IMR-90 (cell line): ENCODE results near the gene PCARE. TPM values are rescaled to one million over a fixed set of nuclear protein-coding genes. Genes with fewer than 3 reads are reported as not detected.

Source experiments
- ATAC-seq: fragments of 200-7000 bp; cut with Tn5 transposase; 2 replicates; pipeline ENCODE4 v1.9.1; 2020; ENCODE audit warnings: low read depth, mild to moderate bottlenecking, moderate library complexity
- BruUV-seq: library from RNA; stranded (reverse); fragments of 400-500 nt; replicated peaks from 2 replicates; lab custom pipeline; 2021; lab: Mats Ljungman, UMichigan
- CTCF ChIA-PET: fragments of 300-600 bp; formaldehyde crosslinking; extraction: SDS; loops from one replicate; lab custom pipeline; 2021; ENCODE audit warnings: antibody characterized with exemption; lab: Yijun Ruan, JAX
- POLR2A ChIA-PET: fragments of 300-600 bp; sonication (Branson Sonifier 250); formaldehyde crosslinking; loops from one replicate; lab custom pipeline; 2022; ENCODE audit warnings: antibody characterized with exemption; ENCODE audit not compliant: unreplicated experiment; lab: Charles Lee
- DNase-seq: peaks from one replicate; pipeline ENCODE4 v3.0.0; 2013
- H2AFZ ChIP-seq: replicated peaks from 2 replicates; pipeline ENCODE3; 2013; ENCODE audit warnings: low read length, mild to moderate bottlenecking; ENCODE audit not compliant: poor library complexity
- H2AK5ac ChIP-seq: 2 replicates; pipeline ENCODE4 v1.6.1; 2013; ENCODE audit warnings: low read depth, low read length, inconsistent platforms
- H2AK9ac ChIP-seq: replicated peaks from 2 replicates; pipeline ENCODE3; 2013; ENCODE audit warnings: mild to moderate bottlenecking, low read depth, low read length, moderate library complexity; ENCODE audit not compliant: poor library complexity
- H2BK120ac ChIP-seq: 2 replicates; pipeline ENCODE4 v1.6.1; 2013; ENCODE audit warnings: low read depth, low read length, inconsistent platforms
- H2BK15ac ChIP-seq: 3 replicates; pipeline ENCODE4 v1.6.1; 2013; ENCODE audit warnings: low read depth, low read length, inconsistent platforms
- H2BK20ac ChIP-seq: 2 replicates; pipeline ENCODE4 v1.6.1; 2013; ENCODE audit warnings: low read depth, mild to moderate bottlenecking, inconsistent platforms, low read length, moderate library complexity
- H2BK5ac ChIP-seq: 2 replicates; pipeline ENCODE4 v1.6.1; 2013; ENCODE audit warnings: mild to moderate bottlenecking, low read depth, low read length, inconsistent platforms; ENCODE audit not compliant: poor library complexity, severe bottlenecking
- H3K14ac ChIP-seq: replicated peaks from 2 replicates; pipeline ENCODE4 v1.6.1; 2013; ENCODE audit warnings: low read depth, low read length, inconsistent platforms
- H3K18ac ChIP-seq: 2 replicates; pipeline ENCODE4 v1.6.1; 2013; ENCODE audit warnings: low read depth, low read length, control low read depth
- H3K23ac ChIP-seq: 2 replicates; pipeline ENCODE4 v1.6.1; 2013; ENCODE audit warnings: low read depth, low read length, inconsistent platforms
- H3K27ac ChIP-seq: 2 replicates; pipeline ENCODE4 v1.5.1; 2013; ENCODE audit warnings: mild to moderate bottlenecking, control low read depth, low read length; ENCODE audit not compliant: insufficient read depth
- H3K27me3 ChIP-seq: 2 replicates; pipeline ENCODE4 v1.6.1; 2013; ENCODE audit warnings: low read length; ENCODE audit not compliant: control insufficient read depth, insufficient read depth
- H3K36me3 ChIP-seq: 2 replicates; pipeline ENCODE4 v1.6.1; 2013; ENCODE audit warnings: low read length, mixed read lengths; ENCODE audit not compliant: control insufficient read depth, insufficient read depth
- H3K4ac ChIP-seq: 2 replicates; pipeline ENCODE4 v1.6.1; 2013; ENCODE audit warnings: low read depth, low read length, inconsistent platforms
- H3K4me1 ChIP-seq: 2 replicates; pipeline ENCODE4 v1.6.1; 2013; ENCODE audit warnings: low read length, mixed read lengths; ENCODE audit not compliant: control insufficient read depth, insufficient read depth
- H3K4me2 ChIP-seq: 2 replicates; pipeline ENCODE4 v1.6.1; 2013; ENCODE audit warnings: low read depth, mild to moderate bottlenecking, control low read depth, low read length, moderate library complexity
- H3K4me3 ChIP-seq: 2 replicates; pipeline ENCODE4 v1.5.1; 2013; ENCODE audit warnings: low read depth, mild to moderate bottlenecking, control low read depth, low read length, moderate library complexity; ENCODE audit not compliant: insufficient read depth
- H3K56ac ChIP-seq: 2 replicates; pipeline ENCODE4 v1.6.1; 2013; ENCODE audit warnings: low read length, inconsistent platforms; ENCODE audit not compliant: insufficient read depth; ENCODE audit errors: extremely low read depth
- H3K79me1 ChIP-seq, 2 experiments: 2 replicates each; pipeline ENCODE4 v1.6.1; 2013; ENCODE audit warnings: low read length in 2 of 2, inconsistent platforms in 1 of 2, low read depth in 1 of 2
- H3K9ac ChIP-seq: 2 replicates; pipeline ENCODE4 v1.6.1; 2013; ENCODE audit warnings: low read depth, low read length, control low read depth
- H3K9me1 ChIP-seq: 2 replicates; pipeline ENCODE4 v1.6.1; 2013; ENCODE audit warnings: low read length, inconsistent platforms; ENCODE audit not compliant: insufficient read depth
- H3K9me3 ChIP-seq: 2 replicates; pipeline ENCODE4 v1.6.1; 2013; ENCODE audit warnings: low read length; ENCODE audit not compliant: control insufficient read depth, insufficient read depth
- H4K20me1 ChIP-seq: 2 replicates; pipeline ENCODE4 v1.6.1; 2013; ENCODE audit warnings: low read length, inconsistent platforms; ENCODE audit not compliant: insufficient read depth
- H4K5ac ChIP-seq: 2 replicates; pipeline ENCODE4 v1.6.1; 2013; ENCODE audit warnings: mild to moderate bottlenecking, low read depth, low read length, control low read depth
- H4K8ac ChIP-seq, 2 experiments: 2 replicates each; pipeline ENCODE4 v1.6.1; 2013; ENCODE audit warnings: low read depth in 2 of 2, low read length in 2 of 2, control low read depth in 1 of 2, inconsistent platforms in 1 of 2
- H4K91ac ChIP-seq: 2 replicates; pipeline ENCODE4 v1.6.1; 2013; ENCODE audit warnings: low read depth, low read length, inconsistent platforms; ENCODE audit not compliant: insufficient read depth
- BHLHE40 ChIP-seq: fragments of 150-350 bp; IDR thresholded peaks from 2 replicates; pipeline ENCODE4 v1.6.1; 2016; ENCODE audit warnings: mild to moderate bottlenecking, low read depth, low read length
- CEBPB ChIP-seq: IDR thresholded peaks from 2 replicates; pipeline ENCODE4 v1.6.1; 2012; ENCODE audit warnings: low read depth, low read length, improper control_type of control experiment
- CHD1 ChIP-seq: IDR thresholded peaks from 2 replicates; pipeline ENCODE4 v1.6.1; 2012; ENCODE audit warnings: low read depth, low read length, improper control_type of control experiment
- FOS ChIP-seq: fragments of 150-350 bp; IDR thresholded peaks from 2 replicates; pipeline ENCODE4 v1.6.1; 2016; ENCODE audit warnings: low read depth, low read length
- MAFK ChIP-seq: IDR thresholded peaks from 2 replicates; pipeline ENCODE4 v1.6.1; 2012; ENCODE audit warnings: low read depth, low read length, improper control_type of control experiment
- MAZ ChIP-seq: IDR thresholded peaks from 2 replicates; pipeline ENCODE4 v1.6.1; 2012; ENCODE audit warnings: low read depth, mild to moderate bottlenecking, low read length, improper control_type of control experiment, moderate library complexity, borderline replicate concordance
- MXI1 ChIP-seq: IDR thresholded peaks from 2 replicates; pipeline ENCODE4 v1.6.1; 2012; ENCODE audit warnings: low read depth, mild to moderate bottlenecking, low read length, moderate library complexity, borderline replicate concordance
- NFE2L2 ChIP-seq: fragments of 150-350 bp; IDR thresholded peaks from 2 replicates; pipeline ENCODE4 v1.6.1; 2016; ENCODE audit warnings: low read depth, mild to moderate bottlenecking, low read length
- POLR2A ChIP-seq: IDR thresholded peaks from 2 replicates; pipeline ENCODE4 v1.6.1; 2012; ENCODE audit warnings: mild to moderate bottlenecking, low read depth, low read length
- RAD21 ChIP-seq: IDR thresholded peaks from 2 replicates; pipeline ENCODE4 v1.6.1; 2012; ENCODE audit warnings: low read length, improper control_type of control experiment
- RCOR1 ChIP-seq: IDR thresholded peaks from 2 replicates; pipeline ENCODE4 v1.6.1; 2012; ENCODE audit warnings: mild to moderate bottlenecking, low read length, improper control_type of control experiment; ENCODE audit not compliant: insufficient replicate concordance
- RFX5 ChIP-seq: IDR thresholded peaks from 2 replicates; pipeline ENCODE4 v1.8.0; 2012; ENCODE audit warnings: low read depth, mild to moderate bottlenecking, low read length, moderate library complexity
- SMC3 ChIP-seq: fragments of 150-350 bp; IDR thresholded peaks from 2 replicates; pipeline ENCODE4 v1.6.1; 2016; ENCODE audit warnings: low read depth, mild to moderate bottlenecking, antibody characterized with exemption, low read length, moderate library complexity
- dilution Hi-C: fragments of 300-500 bp; cut with HindIII; formaldehyde crosslinking; loops from one replicate; pipeline ENCODE4 v1.14.3; 2018; ENCODE audit warnings: low sequenced_read_pairs; ENCODE audit not compliant: unreplicated experiment
- in situ Hi-C: fragments of 300-500 bp; cut with MboI; formaldehyde crosslinking; loops from 3 replicates; pipeline ENCODE4 v1.14.3; 2019; ENCODE audit warnings: low sequenced_read_pairs, inconsistent platforms, mixed read lengths
- intact Hi-C: fragments of 100-400 bp; cut with micrococcal nuclease; formaldehyde crosslinking; loops from 2 replicates; pipeline ENCODE4 v1.10.0; 2022
- polyA plus RNA-seq, 3 experiments: library from polyadenylated mRNA; depleted of rRNA; stranded (reverse); fragments of >200 nt; gene quantifications; 2 replicates each; pipeline ENCODE4 v1.2.3, GENCODE V29; 2012; ENCODE audit warnings: low replicate concordance in 1 of 3
- total RNA-seq: library from RNA; depleted of rRNA; stranded (reverse); fragments of >200 nt; gene quantifications from 2 replicates; pipeline ENCODE4 v1.2.3, GENCODE V29; 2012
- TF ChIP-seq, protein P1 (sequence below): fragments of 150-350 bp; IDR thresholded peaks from 2 replicates; pipeline ENCODE4 v1.6.1; 2017; ENCODE audit warnings: mild to moderate bottlenecking, antibody characterized with exemption, low read length, low read depth
- TF ChIP-seq, protein P2 (sequence below): fragments of 150-350 bp; IDR thresholded peaks from 2 replicates; pipeline ENCODE4 v1.6.1; 2016; ENCODE audit warnings: low read depth, mild to moderate bottlenecking, low read length, moderate library complexity, borderline replicate concordance
- TF ChIP-seq, protein P3 (sequence below): conservative IDR thresholded peaks from 2 replicates; pipeline ENCODE4 v1.5.1; 2012; ENCODE audit warnings: mild to moderate bottlenecking, low read depth, low read length, improper control_type of control experiment

The PCARE gene
- total and polyA plus RNA-seq, 2 of the 4 experiments (the other 2 are of a cell fraction), result not detected

DNA sequence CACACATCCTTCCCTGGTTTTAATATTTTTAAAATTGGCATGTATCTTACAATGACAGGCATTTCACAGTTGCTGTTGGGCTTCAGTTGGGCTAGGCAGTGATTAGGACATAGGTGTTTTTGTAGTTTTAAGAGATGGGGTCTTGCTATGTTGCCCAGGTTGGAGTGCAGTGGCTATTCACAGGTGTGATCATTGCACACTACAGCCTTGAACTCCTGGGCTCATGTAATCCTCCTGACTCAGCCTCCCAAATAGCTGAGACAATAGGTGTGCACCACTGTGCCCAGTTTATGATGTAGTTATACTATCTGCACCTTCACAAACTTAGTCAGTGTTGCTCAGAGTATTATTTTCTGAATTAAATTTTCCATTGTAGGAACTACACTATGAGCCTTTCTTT, 43.3 kb downstream of the PCARE start:
- H4K91ac ChIP-seq, result no peak overlapping the region
- H4K5ac ChIP-seq, result no peak overlapping the region
- H2AK9ac ChIP-seq, result no peak overlapping the region
- in situ Hi-C loops, result no loop called here
- H3K56ac ChIP-seq, result no peak overlapping the region
- peaks cover 14% of the 10 kb centered on the region for H3K9me1 ChIP-seq
- H3K18ac ChIP-seq, result no peak overlapping the region
- ATAC-seq (no peak), DNase-seq (no peak)
- H3K14ac ChIP-seq, result no peak overlapping the region
- no peak overlapping the region for H4K8ac ChIP-seq
- no peak overlapping the region for H2BK20ac ChIP-seq
- H3K4me2 ChIP-seq, result no peak overlapping the region
- H3K23ac ChIP-seq, result no peak overlapping the region
- H3K9ac ChIP-seq, result no peak overlapping the region
- no peak overlapping the region for H3K4me3 ChIP-seq
- no peaks in the 10 kb centered on the region for H3K36me3 ChIP-seq
- intact Hi-C loops, result no loop called here
- H2BK5ac ChIP-seq, result no peak overlapping the region
- H3K27me3 ChIP-seq, result peaks cover 5% of the 10 kb centered on the region; the same call in 1 of the 2 replicates
- no peak overlapping the region for H2BK15ac ChIP-seq
- H3K4me1 ChIP-seq, result peaks cover 6% of the 10 kb centered on the region
- ChIA-PET CTCF (no interaction called here), POLR2A (no interaction called here)
- dilution Hi-C loops, result no loop called here
- H3K79me1 ChIP-seq, result no peaks in the 10 kb centered on the region
- TF ChIP-seq SMC3 (no peak), RCOR1 (no peak), CEBPB (no peak), MAFK (no peak), RAD21 (no peak), POLR2A (no peak), BHLHE40 (no peak), NFE2L2 (no peak), RFX5 (no peak), FOS (no peak), MXI1 (no peak), CHD1 (no peak), MAZ (no peak)
- TF ChIP-seq, protein P1, sequence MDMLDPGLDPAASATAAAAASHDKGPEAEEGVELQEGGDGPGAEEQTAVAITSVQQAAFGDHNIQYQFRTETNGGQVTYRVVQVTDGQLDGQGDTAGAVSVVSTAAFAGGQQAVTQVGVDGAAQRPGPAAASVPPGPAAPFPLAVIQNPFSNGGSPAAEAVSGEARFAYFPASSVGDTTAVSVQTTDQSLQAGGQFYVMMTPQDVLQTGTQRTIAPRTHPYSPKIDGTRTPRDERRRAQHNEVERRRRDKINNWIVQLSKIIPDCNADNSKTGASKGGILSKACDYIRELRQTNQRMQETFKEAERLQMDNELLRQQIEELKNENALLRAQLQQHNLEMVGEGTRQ, result no peak
- TF ChIP-seq, protein P2, sequence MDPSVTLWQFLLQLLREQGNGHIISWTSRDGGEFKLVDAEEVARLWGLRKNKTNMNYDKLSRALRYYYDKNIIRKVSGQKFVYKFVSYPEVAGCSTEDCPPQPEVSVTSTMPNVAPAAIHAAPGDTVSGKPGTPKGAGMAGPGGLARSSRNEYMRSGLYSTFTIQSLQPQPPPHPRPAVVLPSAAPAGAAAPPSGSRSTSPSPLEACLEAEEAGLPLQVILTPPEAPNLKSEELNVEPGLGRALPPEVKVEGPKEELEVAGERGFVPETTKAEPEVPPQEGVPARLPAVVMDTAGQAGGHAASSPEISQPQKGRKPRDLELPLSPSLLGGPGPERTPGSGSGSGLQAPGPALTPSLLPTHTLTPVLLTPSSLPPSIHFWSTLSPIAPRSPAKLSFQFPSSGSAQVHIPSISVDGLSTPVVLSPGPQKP, result no peak
- TF ChIP-seq, protein P3, sequence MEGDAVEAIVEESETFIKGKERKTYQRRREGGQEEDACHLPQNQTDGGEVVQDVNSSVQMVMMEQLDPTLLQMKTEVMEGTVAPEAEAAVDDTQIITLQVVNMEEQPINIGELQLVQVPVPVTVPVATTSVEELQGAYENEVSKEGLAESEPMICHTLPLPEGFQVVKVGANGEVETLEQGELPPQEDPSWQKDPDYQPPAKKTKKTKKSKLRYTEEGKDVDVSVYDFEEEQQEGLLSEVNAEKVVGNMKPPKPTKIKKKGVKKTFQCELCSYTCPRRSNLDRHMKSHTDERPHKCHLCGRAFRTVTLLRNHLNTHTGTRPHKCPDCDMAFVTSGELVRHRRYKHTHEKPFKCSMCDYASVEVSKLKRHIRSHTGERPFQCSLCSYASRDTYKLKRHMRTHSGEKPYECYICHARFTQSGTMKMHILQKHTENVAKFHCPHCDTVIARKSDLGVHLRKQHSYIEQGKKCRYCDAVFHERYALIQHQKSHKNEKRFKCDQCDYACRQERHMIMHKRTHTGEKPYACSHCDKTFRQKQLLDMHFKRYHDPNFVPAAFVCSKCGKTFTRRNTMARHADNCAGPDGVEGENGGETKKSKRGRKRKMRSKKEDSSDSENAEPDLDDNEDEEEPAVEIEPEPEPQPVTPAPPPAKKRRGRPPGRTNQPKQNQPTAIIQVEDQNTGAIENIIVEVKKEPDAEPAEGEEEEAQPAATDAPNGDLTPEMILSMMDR, result no peak
- H2AK5ac ChIP-seq, result no peak overlapping the region
- no peak overlapping the region for H3K27ac ChIP-seq
- H3K9me3 ChIP-seq, result no peaks in the 10 kb centered on the region
- H2AFZ ChIP-seq, result no peak overlapping the region
- no peak overlapping the region for H2BK120ac ChIP-seq
- H4K20me1 ChIP-seq, result no peaks in the 10 kb centered on the region
- H3K4ac ChIP-seq, result no peak overlapping the region
- BruUV-seq, result no TSS peak
